SK-N-SH treated with all-trans-retinoic acid at 6 μM for 48 hours (cell line): ENCODE results near the gene SH3BP1.

ENCODE experiments used
- ATAC-seq: fragments of 200-7000 bp; cut with Tn5 transposase; 3 replicates; pipeline ENCODE4 v1.9.1; 2020; ENCODE audit warnings: mild to moderate bottlenecking, moderate library complexity
- BACH2 ChIP-seq: fragments of 250-450 bp; sonication (Bioruptor Pico); IDR thresholded peaks from 2 replicates; pipeline ENCODE4 v1.9.0; 2021; ENCODE audit warnings: mild to moderate bottlenecking, borderline replicate concordance
- CSDC2 ChIP-seq: fragments of 250-450 bp; sonication (Bioruptor Pico); IDR thresholded peaks from 2 replicates; pipeline ENCODE4 v1.5.0; 2020; ENCODE audit warnings: mild to moderate bottlenecking, moderate library complexity
- CSRNP3 ChIP-seq: fragments of 250-450 bp; sonication (Bioruptor Pico); IDR thresholded peaks from 2 replicates; pipeline ENCODE4 v1.5.1; 2021; ENCODE audit warnings: mild to moderate bottlenecking, moderate library complexity
- ESRRG ChIP-seq: fragments of 250-450 bp; sonication (Bioruptor Pico); IDR thresholded peaks from 2 replicates; pipeline ENCODE4 v1.6.1; 2021; ENCODE audit warnings: mild to moderate bottlenecking
- ISL1 ChIP-seq: fragments of 250-450 bp; sonication (Bioruptor Pico); IDR thresholded peaks from 2 replicates; pipeline ENCODE4 v2.1.2; 2022; ENCODE audit warnings: mild to moderate bottlenecking, moderate library complexity
- OSR1 ChIP-seq: fragments of 250-450 bp; sonication (Bioruptor Pico); IDR thresholded peaks from 2 replicates; pipeline ENCODE4 v1.8.0; 2022; ENCODE audit warnings: moderate library complexity, mild to moderate bottlenecking, inconsistent platforms
- POU6F1 ChIP-seq: fragments of 250-450 bp; sonication (Bioruptor Pico); IDR thresholded peaks from 2 replicates; pipeline ENCODE4 v1.8.0; 2021; ENCODE audit warnings: low read depth, mild to moderate bottlenecking, moderate library complexity, borderline replicate concordance
- PPARA ChIP-seq: fragments of 250-450 bp; sonication (Bioruptor Pico); IDR thresholded peaks from 2 replicates; pipeline ENCODE4 v1.5.0; 2020; ENCODE audit warnings: mild to moderate bottlenecking, borderline replicate concordance
- RARB ChIP-seq: fragments of 250-450 bp; sonication (Bioruptor Pico); IDR thresholded peaks from 2 replicates; pipeline ENCODE4 v1.8.0; 2021; ENCODE audit warnings: mild to moderate bottlenecking, moderate library complexity
- TCF4 ChIP-seq: fragments of 250-450 bp; sonication (Bioruptor Pico); IDR thresholded peaks from 2 replicates; pipeline ENCODE4 v1.8.0; 2021; ENCODE audit warnings: mild to moderate bottlenecking, moderate library complexity, borderline replicate concordance
- TOX ChIP-seq: fragments of 250-450 bp; sonication (Bioruptor Pico); IDR thresholded peaks from 2 replicates; pipeline ENCODE4 v1.8.0; 2021; ENCODE audit warnings: mild to moderate bottlenecking, moderate library complexity, borderline replicate concordance
- ZC3H10 ChIP-seq: fragments of 250-450 bp; sonication (Bioruptor Pico); IDR thresholded peaks from 2 replicates; pipeline ENCODE4 v1.5.1; 2021; ENCODE audit warnings: mild to moderate bottlenecking, moderate library complexity
- ZFP3 ChIP-seq: fragments of 250-450 bp; sonication (Bioruptor Pico); IDR thresholded peaks from 2 replicates; pipeline ENCODE4 v1.5.0; 2020; ENCODE audit warnings: mild to moderate bottlenecking, moderate library complexity
- ZFP30 ChIP-seq: fragments of 450-650 bp; formaldehyde crosslinking; IDR thresholded peaks from 2 replicates; pipeline ENCODE4 v1.5.0; 2022; ENCODE audit warnings: mild to moderate bottlenecking, moderate library complexity
- ZNF565 ChIP-seq: fragments of 450-650 bp; formaldehyde crosslinking; conservative IDR thresholded peaks from 2 replicates; pipeline ENCODE4 v1.5.0; 2020; ENCODE audit warnings: low read depth, mild to moderate bottlenecking, moderate library complexity
- ZNF70 ChIP-seq: fragments of 450-650 bp; formaldehyde crosslinking; IDR thresholded peaks from 2 replicates; pipeline ENCODE4 v1.5.0; 2020; ENCODE audit warnings: mild to moderate bottlenecking, moderate library complexity
- ZNF8 ChIP-seq: fragments of 450-650 bp; formaldehyde crosslinking; IDR thresholded peaks from 2 replicates; pipeline ENCODE4 v1.5.0; 2020; ENCODE audit warnings: mild to moderate bottlenecking, moderate library complexity
- TF ChIP-seq, protein P1 (sequence below): fragments of 250-450 bp; sonication (Bioruptor Pico); IDR thresholded peaks from 2 replicates; pipeline ENCODE4 v1.8.0; 2020; ENCODE audit warnings: mild to moderate bottlenecking, moderate library complexity, borderline replicate concordance
- TF ChIP-seq, protein P2 (sequence below): fragments of 250-450 bp; sonication (Bioruptor Pico); IDR thresholded peaks from 2 replicates; pipeline ENCODE4 v1.5.1; 2020; ENCODE audit warnings: low read depth, mild to moderate bottlenecking, moderate library complexity

The SH3BP1 gene

GRCh38 chr22:37617431-37617830 is 22.0 kb upstream of the SH3BP1 start (continued):
- TF ChIP-seq, protein P1, sequence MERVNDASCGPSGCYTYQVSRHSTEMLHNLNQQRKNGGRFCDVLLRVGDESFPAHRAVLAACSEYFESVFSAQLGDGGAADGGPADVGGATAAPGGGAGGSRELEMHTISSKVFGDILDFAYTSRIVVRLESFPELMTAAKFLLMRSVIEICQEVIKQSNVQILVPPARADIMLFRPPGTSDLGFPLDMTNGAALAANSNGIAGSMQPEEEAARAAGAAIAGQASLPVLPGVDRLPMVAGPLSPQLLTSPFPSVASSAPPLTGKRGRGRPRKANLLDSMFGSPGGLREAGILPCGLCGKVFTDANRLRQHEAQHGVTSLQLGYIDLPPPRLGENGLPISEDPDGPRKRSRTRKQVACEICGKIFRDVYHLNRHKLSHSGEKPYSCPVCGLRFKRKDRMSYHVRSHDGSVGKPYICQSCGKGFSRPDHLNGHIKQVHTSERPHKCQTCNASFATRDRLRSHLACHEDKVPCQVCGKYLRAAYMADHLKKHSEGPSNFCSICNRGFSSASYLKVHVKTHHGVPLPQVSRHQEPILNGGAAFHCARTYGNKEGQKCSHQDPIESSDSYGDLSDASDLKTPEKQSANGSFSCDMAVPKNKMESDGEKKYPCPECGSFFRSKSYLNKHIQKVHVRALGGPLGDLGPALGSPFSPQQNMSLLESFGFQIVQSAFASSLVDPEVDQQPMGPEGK (CRISPR knock-in tag), result no peak
- TF ChIP-seq TOX, result no peak
- no peak for TF ChIP-seq TCF4 (CRISPR knock-in tag)
- no peak for TF ChIP-seq ZC3H10

DNA sequence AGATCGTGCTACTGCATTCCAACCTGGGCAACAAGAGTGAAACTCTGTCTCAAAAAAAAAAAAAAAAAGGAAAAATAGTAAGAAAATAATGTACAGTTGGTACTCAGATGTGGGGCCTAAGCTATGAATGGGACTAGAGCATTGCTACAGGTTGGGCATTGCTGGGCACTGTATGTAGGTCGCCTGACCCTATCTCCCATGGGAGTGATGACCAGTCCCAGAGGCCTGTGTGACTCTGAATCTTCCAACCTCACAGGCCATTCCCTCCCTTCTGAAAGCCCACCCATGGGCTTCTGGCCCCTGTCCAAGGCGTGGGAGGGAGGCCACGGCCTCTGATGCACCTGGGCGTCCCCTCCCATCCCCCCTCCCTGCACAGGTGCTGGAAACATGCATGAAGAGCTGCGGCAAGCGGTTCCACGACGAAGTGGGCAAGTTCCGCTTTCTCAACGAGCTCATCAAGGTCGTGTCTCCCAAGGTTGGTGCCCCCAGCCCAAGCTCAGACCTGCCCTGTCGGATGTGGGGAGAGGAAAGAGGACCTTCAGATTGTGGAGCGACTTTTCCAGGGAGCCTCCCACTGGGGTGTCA is 21.3 kb upstream of the SH3BP1 start:
- TF ChIP-seq ESRRG (CRISPR knock-in tag) (no peak), PPARA (CRISPR knock-in tag) (no peak), ZFP30 (no peak), ZC3H10 (no peak), POU6F1 (CRISPR knock-in tag) (no peak), BACH2 (CRISPR knock-in tag) (no peak), ZNF565 (CRISPR knock-in tag) (no peak), ZFP3 (no peak), TCF4 (CRISPR knock-in tag) (no peak), ZNF8 (CRISPR knock-in tag) (no peak)
- TF ChIP-seq, protein P1 (CRISPR knock-in tag), result no peak
- TF ChIP-seq, protein P2, sequence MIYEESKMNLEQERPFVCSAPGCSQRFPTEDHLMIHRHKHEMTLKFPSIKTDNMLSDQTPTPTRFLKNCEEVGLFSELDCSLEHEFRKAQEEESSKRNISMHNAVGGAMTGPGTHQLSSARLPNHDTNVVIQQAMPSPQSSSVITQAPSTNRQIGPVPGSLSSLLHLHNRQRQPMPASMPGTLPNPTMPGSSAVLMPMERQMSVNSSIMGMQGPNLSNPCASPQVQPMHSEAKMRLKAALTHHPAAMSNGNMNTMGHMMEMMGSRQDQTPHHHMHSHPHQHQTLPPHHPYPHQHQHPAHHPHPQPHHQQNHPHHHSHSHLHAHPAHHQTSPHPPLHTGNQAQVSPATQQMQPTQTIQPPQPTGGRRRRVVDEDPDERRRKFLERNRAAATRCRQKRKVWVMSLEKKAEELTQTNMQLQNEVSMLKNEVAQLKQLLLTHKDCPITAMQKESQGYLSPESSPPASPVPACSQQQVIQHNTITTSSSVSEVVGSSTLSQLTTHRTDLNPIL (CRISPR knock-in tag), result no peak
- ATAC-seq, result no peak

DNA sequence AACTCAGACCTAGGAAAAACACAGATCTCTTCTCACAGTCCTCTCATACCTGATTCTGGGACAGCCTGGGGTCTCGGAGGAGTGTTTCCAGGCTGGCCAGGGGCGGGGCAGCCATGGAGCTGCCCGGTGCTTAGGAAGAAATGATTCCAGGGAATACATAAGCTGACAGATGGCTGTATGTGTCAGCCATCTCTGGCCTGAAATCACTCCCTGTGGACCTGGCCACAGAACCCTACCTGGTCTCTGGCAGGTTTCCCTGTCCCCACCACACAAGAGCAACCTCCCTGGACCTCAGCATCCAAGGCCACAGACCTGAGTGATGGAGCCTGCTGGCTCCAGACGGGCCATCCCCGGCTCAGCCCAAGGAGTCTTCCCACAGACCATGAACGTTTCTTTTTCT is 20.8 kb upstream of the SH3BP1 start:
- TF ChIP-seq TCF4 (CRISPR knock-in tag) (no peak), CSRNP3 (no peak), ESRRG (CRISPR knock-in tag) (no peak), ZNF70 (CRISPR knock-in tag) (no peak), PPARA (CRISPR knock-in tag) (no peak), RARB (CRISPR knock-in tag) (no peak), ISL1 (no peak), ZFP3 (no peak), ZNF8 (CRISPR knock-in tag) (no peak), CSDC2 (CRISPR knock-in tag) (no peak), OSR1 (CRISPR knock-in tag) (no peak)
- TF ChIP-seq, protein P1 (CRISPR knock-in tag), result no peak
- ATAC-seq, result no peak
